ENCODE results near the gene GPR158.

GPR158 gene

GRCh38 chr10:25536027-25536426 lies 361.2 kb downstream of the GPR158 start:
- Histone ChIP-seq H3K9me3 (ENCODE audit: insufficient read depth, low read length) (no peaks in the 10 kb centered on the region), H3K9ac (ENCODE audit: low read length) (no peak overlapping the region)
- no peak for TF ChIP-seq EZH2phosphoT487 (conservative IDR thresholded peaks at IDR 0.05; ENCODE audit: low read length)
- TF ChIP-seq, protein P1, sequence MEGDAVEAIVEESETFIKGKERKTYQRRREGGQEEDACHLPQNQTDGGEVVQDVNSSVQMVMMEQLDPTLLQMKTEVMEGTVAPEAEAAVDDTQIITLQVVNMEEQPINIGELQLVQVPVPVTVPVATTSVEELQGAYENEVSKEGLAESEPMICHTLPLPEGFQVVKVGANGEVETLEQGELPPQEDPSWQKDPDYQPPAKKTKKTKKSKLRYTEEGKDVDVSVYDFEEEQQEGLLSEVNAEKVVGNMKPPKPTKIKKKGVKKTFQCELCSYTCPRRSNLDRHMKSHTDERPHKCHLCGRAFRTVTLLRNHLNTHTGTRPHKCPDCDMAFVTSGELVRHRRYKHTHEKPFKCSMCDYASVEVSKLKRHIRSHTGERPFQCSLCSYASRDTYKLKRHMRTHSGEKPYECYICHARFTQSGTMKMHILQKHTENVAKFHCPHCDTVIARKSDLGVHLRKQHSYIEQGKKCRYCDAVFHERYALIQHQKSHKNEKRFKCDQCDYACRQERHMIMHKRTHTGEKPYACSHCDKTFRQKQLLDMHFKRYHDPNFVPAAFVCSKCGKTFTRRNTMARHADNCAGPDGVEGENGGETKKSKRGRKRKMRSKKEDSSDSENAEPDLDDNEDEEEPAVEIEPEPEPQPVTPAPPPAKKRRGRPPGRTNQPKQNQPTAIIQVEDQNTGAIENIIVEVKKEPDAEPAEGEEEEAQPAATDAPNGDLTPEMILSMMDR (IDR thresholded peaks at IDR 0.05; ENCODE audit: insufficient read depth, low read length, poor library complexity, severe bottlenecking), result no peak

DNA sequence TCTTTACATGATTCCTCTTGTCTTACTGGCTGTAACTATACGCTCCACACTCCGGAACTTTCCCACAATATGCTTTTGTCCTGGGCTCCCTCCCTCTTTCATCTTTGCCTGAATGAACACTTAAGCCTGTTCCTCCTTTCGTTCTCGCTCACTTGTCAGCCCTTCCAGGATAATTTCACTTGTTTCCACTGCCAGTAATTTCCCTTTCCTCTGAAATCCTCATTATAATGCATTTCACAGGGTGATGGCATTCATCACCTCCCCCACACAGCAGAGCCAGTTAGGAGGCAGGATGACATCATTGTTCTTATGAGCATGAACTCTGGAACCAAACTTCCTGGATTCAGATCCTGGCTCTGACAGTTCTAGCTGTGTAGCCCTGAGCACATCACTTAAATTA lies 372.6 kb downstream of the GPR158 start:
- H3F3A ChIP-seq (ENCODE audit: insufficient read depth), result no peaks in the 10 kb centered on the region
- no peaks in the 10 kb centered on the region for H3K79me2 ChIP-seq (ENCODE audit: insufficient read depth, low read length)
- no peaks in the 10 kb centered on the region for H3K27me3 ChIP-seq (ENCODE audit: low read length)
- H3K36me3 ChIP-seq (ENCODE audit: low read length), result no peaks in the 10 kb centered on the region
- no peaks in the 10 kb centered on the region for H4K20me1 ChIP-seq (ENCODE audit: low read depth, low read length)
- no peak overlapping the region for H3K4me2 ChIP-seq (ENCODE audit: low read depth, low read length, poor library complexity, severe bottlenecking)
- no peak overlapping the region for H3K4me3 ChIP-seq (ENCODE audit: insufficient read depth, low read length, poor library complexity, severe bottlenecking)
- no peak overlapping the region for H3K9ac ChIP-seq (ENCODE audit: low read length)
- no peak overlapping the region for H3K27ac ChIP-seq (ENCODE audit: low read depth, low read length)
- TF ChIP-seq EZH2phosphoT487 (conservative IDR thresholded peaks at IDR 0.05; ENCODE audit: low read length), result no peak
- TF ChIP-seq, protein P1 (IDR thresholded peaks at IDR 0.05; ENCODE audit: insufficient read depth, low read length, poor library complexity, severe bottlenecking), result no peak
- no peaks in the 10 kb centered on the region for H3K9me3 ChIP-seq (ENCODE audit: insufficient read depth, low read length)
- H2AFZ ChIP-seq (ENCODE audit: low read depth, low read length, severe bottlenecking), result no peak overlapping the region
- no peaks in the 10 kb centered on the region for H3K9me2 ChIP-seq (replicated peaks; ENCODE audit: insufficient read depth, low read length)

More at GRCh38 chr10:25536027-25536426, 361.2 kb downstream of the GPR158 start:
- no peaks in the 10 kb centered on the region for H3K79me2 ChIP-seq (ENCODE audit: insufficient read depth, low read length)
- H3F3A ChIP-seq (ENCODE audit: insufficient read depth), result no peaks in the 10 kb centered on the region
- H3K9me2 ChIP-seq (replicated peaks; ENCODE audit: insufficient read depth, low read length), result no peaks in the 10 kb centered on the region
- no peak overlapping the region for H3K4me3 ChIP-seq (ENCODE audit: insufficient read depth, low read length, poor library complexity, severe bottlenecking)
- H3K4me2 ChIP-seq (ENCODE audit: low read depth, low read length, poor library complexity, severe bottlenecking), result no peak overlapping the region
- no peak overlapping the region for H2AFZ ChIP-seq (ENCODE audit: low read depth, low read length, severe bottlenecking)
- H4K20me1 ChIP-seq (ENCODE audit: low read depth, low read length), result no peaks in the 10 kb centered on the region
- no peaks in the 10 kb centered on the region for H3K27me3 ChIP-seq (ENCODE audit: low read length)
- H3K36me3 ChIP-seq (ENCODE audit: low read length), result no peaks in the 10 kb centered on the region
- no peak overlapping the region for H3K27ac ChIP-seq (ENCODE audit: low read depth, low read length)

DNA sequence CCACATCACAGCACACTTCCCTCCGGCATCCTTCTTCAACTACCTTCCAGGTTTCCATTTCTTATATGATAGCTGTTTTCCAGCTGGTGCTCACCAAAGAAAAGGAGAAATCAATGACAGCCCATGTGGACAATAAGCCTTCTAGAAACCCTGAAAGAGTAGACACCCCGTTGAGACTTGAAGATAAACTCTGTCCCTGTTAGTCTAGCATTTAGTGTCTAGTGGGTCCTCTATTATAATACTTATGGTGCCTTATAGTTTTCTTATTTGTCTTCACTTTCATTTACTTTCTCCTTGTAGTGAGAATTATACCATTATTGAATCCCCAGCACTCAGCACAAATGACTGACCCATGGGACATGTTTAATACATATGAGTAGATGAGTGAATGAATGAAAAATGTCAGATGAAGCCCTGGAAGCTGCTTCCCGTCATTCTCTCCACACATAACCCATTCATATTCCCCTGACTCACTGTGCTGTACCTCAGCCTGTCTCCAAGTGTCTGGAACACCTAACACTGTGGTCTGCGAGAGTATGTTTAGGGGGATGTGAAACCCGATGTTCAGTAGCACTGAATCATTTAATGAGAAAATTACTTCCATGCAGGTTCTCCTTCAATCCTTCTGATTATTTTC lies 377.6 kb downstream of the GPR158 start:
- no peaks in the 10 kb centered on the region for H3K27me3 ChIP-seq (ENCODE audit: low read length)
- no peak for TF ChIP-seq EZH2phosphoT487 (conservative IDR thresholded peaks at IDR 0.05; ENCODE audit: low read length)
- TF ChIP-seq, protein P1 (IDR thresholded peaks at IDR 0.05; ENCODE audit: insufficient read depth, low read length, poor library complexity, severe bottlenecking), result no peak
- H3K36me3 ChIP-seq (ENCODE audit: low read length), result no peaks in the 10 kb centered on the region
- no peaks in the 10 kb centered on the region for H3K9me3 ChIP-seq (ENCODE audit: insufficient read depth, low read length)
- H3K4me3 ChIP-seq (ENCODE audit: insufficient read depth, low read length, poor library complexity, severe bottlenecking), result no peak overlapping the region
- H3F3A ChIP-seq (ENCODE audit: insufficient read depth), result no peaks in the 10 kb centered on the region
- no peak overlapping the region for H2AFZ ChIP-seq (ENCODE audit: low read depth, low read length, severe bottlenecking)
- no peak overlapping the region for H3K27ac ChIP-seq (ENCODE audit: low read depth, low read length)
- H3K79me2 ChIP-seq (ENCODE audit: insufficient read depth, low read length), result no peaks in the 10 kb centered on the region
- H3K9ac ChIP-seq (ENCODE audit: low read length), result no peak overlapping the region
- H3K4me2 ChIP-seq (ENCODE audit: low read depth, low read length, poor library complexity, severe bottlenecking), result no peak overlapping the region
- no peaks in the 10 kb centered on the region for H4K20me1 ChIP-seq (ENCODE audit: low read depth, low read length)
- H3K9me2 ChIP-seq (replicated peaks; ENCODE audit: insufficient read depth, low read length), result no peaks in the 10 kb centered on the region
